Hematopoietic multipotent progenitor cell treated with erythropoietin and hydrocortisone succinate and interleukin-3 and kit ligand, for 4 days (in vitro differentiated cells): ENCODE measurements around the gene GABRA1.

ENCODE experiments used
- DNase-seq: peaks from one replicate; pipeline ENCODE4 v3.0.0-alpha.2; 2015

Gene GABRA1

DNA sequence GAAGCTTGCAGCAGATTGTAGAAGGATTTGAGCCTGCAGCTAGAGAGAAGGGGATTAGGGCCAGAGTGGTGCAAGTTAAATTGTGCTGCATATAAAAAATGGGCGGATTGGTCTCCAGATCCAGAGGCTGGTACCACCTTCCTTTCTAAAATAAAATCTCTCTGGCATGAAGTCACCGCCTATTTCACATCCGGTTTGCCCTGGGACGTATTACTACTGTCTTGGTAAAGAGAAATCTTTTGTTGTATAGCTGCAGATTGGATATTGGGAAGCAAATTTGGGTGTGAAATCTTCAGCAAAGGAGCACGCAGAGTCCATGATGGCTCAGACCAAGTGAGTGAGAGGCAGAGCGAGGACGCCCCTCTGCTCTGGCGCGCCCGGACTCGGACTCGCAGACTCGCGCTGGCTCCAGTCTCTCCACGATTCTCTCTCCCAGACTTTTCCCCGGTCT lies at the start of gene GABRA1:
TSS of gene GABRA1 (plus strand) at position 180 of the 451 bp plus-strand sequence. CDS start 2,691 bp downstream, outside the sequence.
- DNase-seq, result peak; percentile 1

- DNase-seq, result no peak
These were observed 48.6 kb upstream of the GABRA1 start for GRCh38 chr5:161799316-161799715.

DNA sequence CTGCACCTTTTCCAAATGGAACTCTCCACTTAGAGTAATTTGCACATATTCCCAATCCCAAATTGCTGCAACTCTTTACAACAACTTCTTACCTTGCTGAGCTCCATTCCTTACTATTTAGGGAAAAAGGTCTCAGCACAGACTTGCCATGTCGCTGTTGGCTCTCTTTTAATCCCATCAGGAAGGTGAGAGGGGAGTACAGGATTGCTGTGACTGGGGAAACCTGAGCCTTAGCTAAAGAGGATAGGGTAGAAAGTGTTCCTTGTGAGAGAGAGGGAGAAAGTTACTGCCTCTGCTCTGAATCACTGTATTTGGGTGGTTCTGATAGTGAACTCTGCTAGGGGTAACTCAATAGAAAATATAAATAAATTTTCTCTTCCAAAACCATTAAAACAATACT lies 43.7 kb upstream of the GABRA1 start:
- DNase-seq, result no peak

- peak; percentile 39 for DNase-seq
These were observed 1.2 kb upstream of the GABRA1 start for GRCh38 chr5:161846746-161847145.

DNA sequence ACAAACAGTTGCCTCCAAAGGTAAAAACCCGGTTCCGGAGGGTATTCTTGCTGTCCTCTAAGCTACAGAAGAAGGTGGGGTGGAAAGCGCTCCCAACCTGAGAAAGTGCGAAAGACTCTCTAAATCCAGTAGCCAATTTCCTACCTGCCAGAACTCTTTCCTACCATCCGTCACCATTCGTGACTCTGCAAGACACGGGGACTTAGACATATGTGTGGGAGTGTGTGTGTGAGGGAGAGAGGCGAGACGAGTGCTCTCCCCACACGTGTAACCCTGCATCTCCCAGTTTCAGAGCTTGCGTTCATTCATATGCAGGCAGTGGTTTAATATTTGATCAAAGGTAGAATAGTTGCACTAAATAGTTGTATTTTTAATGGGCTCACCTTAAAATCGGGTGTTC lies 473 bp upstream of the GABRA1 start:
- no peak for DNase-seq

DNA sequence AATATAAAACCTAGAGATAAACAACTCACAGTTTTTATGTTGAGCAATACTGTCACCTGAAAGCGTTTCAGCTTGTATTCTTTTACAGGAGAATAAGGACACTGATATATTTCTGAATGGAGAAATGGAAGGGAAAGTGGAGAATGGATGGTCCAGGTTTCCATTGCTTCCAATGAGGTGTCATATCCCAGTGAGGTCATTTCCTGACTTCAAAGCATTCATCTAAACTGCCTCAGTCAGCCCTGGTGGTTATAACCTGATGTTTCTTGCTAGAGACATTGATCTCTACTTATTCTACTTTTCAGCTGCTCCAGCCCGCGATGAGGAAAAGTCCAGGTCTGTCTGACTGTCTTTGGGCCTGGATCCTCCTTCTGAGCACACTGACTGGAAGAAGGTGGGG lies 2.6 kb downstream of the GABRA1 start:
- DNase-seq, result no peak

- DNase-seq, result peak; percentile 18
These were observed 3.9 kb downstream of the GABRA1 start for GRCh38 chr5:161851691-161852299.

- no peak for DNase-seq
These were observed 9.4 kb downstream of the GABRA1 start for GRCh38 chr5:161857358-161857757.

DNA sequence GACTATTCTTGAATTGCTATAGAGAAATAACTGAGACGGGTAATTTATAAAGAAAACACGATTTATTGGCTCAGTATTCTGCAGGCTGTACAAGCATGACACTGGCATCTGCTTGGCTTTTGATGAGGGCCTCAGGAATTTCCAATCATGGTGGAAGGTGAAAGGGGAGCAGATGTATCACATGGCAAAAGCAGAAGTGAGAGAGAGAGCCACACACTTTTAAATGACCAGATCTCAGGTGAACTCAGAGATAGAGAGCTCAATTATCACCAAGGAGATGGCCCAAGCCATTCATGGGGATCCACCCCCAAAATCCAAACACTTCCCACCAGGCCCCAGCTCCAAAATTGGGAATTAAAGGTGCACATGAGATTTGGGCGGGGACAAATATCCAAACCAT lies 15.3 kb downstream of the GABRA1 start:
- DNase-seq, result no peak

GRCh38 chr5:161863811-161864210 lies 15.9 kb downstream of the GABRA1 start:
- DNase-seq, result peak; percentile 41

DNA sequence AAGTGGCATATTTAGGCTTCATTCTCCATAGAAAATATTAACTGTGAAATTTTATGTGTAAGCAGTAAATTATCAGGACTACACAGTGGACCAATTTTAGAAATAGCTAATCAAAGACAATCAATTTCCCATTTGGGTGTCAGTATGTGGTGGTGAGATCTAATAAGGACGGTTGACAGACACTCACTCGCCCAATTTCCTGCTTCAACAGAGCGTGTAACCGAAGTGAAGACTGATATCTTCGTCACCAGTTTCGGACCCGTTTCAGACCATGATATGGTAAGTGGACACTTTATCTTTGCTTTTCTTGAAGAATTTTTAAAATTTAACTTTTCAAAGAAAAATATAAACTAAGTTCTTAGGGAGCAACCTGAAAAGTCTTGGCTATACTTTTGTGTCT lies 17.6 kb downstream of the GABRA1 start:
- DNase-seq, result no peak

DNA sequence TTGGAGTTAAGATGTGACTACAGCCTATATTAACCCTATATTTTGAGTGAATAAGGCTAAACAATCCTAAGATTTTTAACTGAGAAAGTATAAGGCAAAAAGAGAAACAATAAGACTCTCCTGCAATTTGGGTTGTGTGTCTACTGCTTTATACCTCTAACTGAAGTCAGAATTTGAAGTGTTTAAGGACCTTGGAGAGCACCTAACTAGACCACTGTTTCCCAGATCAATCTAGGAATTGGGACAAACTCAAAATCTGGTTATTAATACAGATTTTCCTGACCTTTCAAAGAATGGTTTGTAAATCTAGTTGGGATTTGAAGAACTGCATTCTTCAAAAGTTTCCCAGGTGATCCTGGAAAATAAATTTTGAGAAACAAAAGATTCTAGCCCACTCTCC lies 42.1 kb downstream of the GABRA1 start:
- DNase-seq, result peak; percentile 10

GRCh38 chr5:161895514-161895913 lies 47.6 kb downstream of the GABRA1 start:
- no peak for DNase-seq

DNA sequence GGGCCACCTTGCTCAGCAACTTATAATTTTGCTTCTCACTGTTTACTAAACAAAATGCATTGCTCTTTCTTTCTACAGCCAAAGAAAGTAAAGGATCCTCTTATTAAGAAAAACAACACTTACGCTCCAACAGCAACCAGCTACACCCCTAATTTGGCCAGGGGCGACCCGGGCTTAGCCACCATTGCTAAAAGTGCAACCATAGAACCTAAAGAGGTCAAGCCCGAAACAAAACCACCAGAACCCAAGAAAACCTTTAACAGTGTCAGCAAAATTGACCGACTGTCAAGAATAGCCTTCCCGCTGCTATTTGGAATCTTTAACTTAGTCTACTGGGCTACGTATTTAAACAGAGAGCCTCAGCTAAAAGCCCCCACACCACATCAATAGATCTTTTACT lies 49.1 kb downstream of the GABRA1 start:
- DNase-seq, result no peak

DNA sequence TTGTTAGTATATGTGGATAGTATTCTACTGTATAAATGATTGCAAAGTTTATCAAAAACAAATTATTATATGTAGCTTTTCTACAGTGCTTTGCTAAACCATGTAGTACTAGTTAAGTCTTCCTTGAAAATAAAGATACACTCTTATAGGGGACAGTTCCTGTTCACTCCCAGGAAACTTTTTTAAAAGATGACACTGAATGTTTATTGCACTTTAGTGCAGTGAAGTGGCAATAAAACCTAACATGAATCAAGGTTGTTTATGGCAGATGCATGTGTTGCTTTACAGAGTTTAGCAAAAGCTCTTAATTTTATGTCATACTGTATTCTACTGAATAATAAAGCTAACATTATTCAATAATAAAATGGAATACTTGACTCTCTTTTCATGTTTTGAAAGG lies 51.7 kb downstream of the GABRA1 start:
- DNase-seq, result no peak

DNA sequence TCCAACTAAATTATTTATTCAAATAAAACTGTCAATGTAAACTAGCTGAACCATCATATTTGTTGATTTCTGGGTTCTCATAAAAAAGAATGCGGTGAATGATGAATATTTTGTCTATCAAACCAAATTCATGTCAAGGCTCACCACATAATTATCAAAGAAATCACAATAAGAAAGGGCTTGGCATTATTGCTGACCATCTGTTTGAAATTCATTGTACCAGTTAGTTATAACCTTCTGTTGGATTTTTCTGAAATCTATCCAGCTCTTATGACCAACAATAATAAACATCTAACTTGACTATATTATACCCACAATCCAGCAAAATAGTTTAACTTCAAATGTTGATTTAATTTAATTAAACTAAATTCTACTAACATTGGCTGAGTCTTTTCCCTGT lies 53.1 kb downstream of the GABRA1 start:
- DNase-seq, result no peak

DNA sequence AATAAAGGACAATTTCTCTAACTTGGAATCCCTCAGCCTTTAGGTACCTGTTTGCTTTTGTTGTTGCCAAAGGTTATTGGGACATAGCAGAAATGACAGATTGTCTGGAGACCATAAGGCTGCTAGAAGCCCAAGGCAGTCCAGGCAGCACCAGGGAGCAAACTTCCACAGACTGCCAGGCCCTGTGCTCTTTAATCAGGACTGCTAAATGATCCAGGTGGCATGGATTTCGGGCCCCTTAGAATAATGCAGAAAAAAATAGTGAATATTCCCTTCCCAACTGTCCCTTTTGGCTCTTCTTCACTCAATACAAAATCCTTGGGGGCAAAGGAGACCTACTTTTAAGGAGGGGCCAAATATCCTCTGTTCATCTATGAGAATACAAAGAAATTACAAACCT lies 73.9 kb downstream of the GABRA1 start:
- no peak for DNase-seq

GRCh38 chr5:161924270-161924669 lies 76.3 kb downstream of the GABRA1 start:
- no peak for DNase-seq

DNA sequence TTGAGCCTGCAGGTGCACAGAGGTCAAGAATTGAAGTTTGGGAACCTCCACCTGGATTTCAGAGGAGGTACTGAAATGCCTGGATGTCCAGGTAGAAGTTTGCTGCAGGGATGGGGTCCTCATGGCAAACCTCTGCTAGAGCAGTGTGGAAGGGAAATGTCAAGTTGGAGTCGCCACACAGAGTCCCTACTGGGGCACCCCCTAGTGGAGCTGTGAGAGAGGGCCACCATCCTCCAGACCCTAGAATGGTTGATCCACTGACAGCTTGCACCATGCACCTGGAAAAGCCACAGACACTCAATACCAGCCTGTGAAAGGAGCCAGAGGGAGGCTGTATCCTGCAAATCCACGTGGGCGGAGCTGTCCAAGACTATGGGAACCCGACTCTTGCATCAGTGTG lies 78.0 kb downstream of the GABRA1 start:
- DNase-seq, result peak; percentile 4

DNA sequence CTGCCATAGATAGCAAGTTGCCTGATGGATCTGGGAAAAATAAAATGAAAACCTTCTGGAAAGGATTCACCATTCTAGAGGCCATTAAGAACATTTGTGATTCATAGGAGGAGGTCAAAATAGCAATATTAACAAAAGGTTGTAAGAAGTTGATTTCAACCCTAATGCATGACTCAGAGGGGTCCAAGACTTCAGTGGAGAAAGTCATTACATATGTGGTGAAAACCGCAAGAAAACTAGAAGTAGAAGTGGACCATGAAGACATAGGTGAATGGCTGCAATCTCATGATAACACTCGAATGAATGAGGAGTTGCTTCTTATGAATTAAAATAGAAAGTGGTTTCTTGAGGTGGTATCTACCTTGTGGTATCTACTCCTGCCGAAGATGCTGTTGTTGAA lies 86.6 kb downstream of the GABRA1 start:
- DNase-seq, result no peak

- no peak for DNase-seq
These were observed 97.1 kb downstream of the GABRA1 start for GRCh38 chr5:161944974-161945373.

DNA sequence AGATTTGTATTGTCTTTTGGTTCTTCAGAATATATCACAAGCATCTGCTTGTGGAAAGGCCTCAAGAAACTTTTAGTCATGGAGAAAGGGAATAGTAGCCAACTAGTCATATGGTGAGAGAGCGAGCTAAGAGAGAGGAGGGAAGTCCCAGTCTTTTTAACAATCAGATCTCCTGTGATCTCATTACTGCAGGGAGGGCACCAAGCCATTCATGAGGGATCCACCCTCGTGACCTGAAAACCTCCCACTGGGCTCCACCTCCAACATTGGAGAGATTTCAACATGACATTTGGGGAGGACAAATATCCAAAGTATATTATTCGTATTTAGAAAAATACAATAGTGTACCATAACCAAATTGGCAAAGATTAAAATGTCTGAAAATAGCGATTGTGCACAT lies 99.0 kb downstream of the GABRA1 start:
- DNase-seq, result no peak
